Activated CD8-positive, alpha-beta memory T cell treated with anti-CD3 and anti-CD28 coated beads for 24 hours (primary cell): ENCODE data around the gene PHKG1.
"Not testable (repeated sequence)": the region's sequence is repeated elsewhere in the genome, so short reads cannot be mapped to it uniquely, and the experiment has no call there.

Experiments used
- DNase-seq: peaks from one replicate; pipeline ENCODE4 v3.0.0-alpha.2; 2020

The PHKG1 gene

GRCh38 chr7:56092789-56093531 lies at the start of gene PHKG1:
TSS of gene PHKG1 (minus strand) at chr7:56092952. CDS start at chr7:56088941, 4,011 bp downstream.
- no peak for DNase-seq

DNA sequence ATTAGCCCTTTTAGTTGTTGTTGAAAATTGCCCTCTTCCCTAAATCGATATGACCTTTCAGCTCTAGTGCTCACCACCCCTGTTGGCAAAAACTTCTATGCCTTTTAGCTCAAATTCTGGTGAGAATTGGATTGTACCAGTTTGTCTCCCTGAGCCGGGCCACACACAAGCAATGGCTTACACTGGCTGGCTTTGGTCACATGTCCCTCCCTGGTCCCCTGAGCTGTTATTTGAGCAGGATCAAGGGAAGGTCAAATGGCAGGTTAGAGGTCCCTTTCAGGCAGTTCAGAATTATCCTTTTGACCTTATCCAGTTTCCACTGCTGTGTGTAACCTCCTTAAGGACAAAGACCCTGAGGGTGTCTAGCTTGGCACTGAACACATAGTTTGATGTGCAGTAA lies 38.3 kb upstream of the PHKG1 start:
- not testable (repeated sequence) for DNase-seq

- no peak for DNase-seq
Measured at GRCh38 chr7:56127241-56127975, 34.7 kb upstream of the PHKG1 start.

- no peak for DNase-seq
Measured at GRCh38 chr7:56125831-56126230, 33.1 kb upstream of the PHKG1 start.

- no peak for DNase-seq
Measured at GRCh38 chr7:56124981-56125380, 32.2 kb upstream of the PHKG1 start.

DNA sequence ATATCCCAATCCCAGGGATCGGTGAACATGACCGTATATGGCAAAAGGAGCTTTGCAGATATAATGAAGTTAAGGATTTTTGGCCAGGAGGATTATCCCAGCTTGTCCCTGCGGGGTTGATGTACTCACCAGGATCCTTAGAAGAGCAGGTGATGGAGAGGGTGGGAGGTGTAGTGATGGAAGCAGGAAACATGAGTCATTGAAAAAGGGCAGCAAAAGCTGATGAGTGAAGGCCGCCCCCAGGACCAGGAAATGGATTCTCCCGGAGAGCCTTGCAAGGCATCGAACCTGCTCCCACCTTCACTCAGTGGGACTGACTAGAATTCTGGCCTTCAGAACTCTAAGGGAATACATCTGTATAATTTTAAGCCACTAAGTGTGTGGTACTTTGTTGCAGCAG lies 28.7 kb upstream of the PHKG1 start:
- no peak for DNase-seq

- no peak for DNase-seq
Measured at GRCh38 chr7:56115852-56116538, 23.2 kb upstream of the PHKG1 start, which contains the start of gene NUPR2. TSS of gene NUPR2 (minus strand) at chr7:56116417. CDS start at chr7:56116314, 103 bp downstream.

GRCh38 chr7:56112244-56112643 lies 19.5 kb upstream of the PHKG1 start:
- not testable (repeated sequence) for DNase-seq

- no peak for DNase-seq
Measured at GRCh38 chr7:56110611-56111010, 17.9 kb upstream of the PHKG1 start.

DNA sequence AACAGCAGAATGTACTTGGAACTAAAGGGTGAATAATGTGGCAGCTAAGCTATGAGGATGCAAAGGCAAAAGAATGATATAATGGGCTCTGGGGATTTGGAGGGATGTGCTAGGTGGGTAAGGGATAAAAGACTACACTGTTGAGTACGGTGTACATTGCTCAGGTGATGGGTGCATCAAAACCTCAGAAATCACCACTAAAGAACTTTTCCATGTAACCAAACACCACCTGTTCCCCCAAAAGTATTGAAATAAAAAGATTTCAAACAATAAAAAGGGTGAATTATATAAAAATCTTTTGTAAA lies 15.2 kb upstream of the PHKG1 start:
- no peak for DNase-seq

DNA sequence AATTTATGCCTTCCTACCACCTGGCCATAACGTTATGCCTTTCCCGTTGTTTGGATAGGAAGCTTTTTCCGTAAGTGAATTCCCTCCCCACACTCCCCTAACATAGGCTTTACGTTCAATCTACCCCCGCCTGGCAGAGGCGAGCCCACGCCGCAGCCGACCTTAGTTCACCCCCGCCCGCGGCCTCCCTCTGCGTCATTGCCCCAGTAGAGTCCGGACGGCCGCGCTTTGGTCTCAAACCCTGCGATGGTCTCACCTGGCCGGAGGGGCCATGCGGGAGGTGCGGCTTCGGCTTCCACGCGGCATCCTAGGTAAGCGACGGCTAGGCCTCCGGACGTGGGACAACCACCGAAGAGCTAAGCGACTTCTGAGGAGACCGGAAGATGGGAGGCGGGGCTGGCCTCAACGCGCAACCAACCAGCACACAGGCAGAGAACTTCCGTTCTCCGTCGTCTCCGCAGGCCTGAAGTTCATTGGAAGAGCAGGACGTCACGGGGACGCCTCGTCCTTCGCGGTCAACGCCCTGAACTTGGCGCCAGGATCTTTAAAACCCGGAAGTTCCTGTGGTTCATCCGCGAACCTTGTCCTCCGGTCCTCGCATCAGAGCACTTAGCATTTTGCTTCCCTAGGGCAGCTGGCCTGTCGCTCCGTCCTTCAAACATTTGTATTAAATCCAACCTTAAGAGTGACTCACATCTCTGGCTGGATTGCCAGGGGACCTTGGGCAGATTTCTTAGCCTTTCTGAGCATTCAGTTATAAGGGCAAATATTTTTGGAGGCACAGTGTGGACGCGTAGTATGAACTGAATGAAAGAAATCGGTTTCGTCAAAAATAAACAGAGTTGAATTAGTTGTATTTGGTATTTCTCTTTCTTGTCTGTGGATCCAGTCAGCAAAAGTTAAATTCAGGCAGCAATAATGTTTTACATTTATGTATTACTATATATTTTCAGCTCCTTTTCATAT lies 13.6 kb upstream of the PHKG1 start, which contains the start of gene CHCHD2:
TSS of gene CHCHD2 (minus strand) at position 369 of the 966 bp plus-strand sequence. CDS start at position 306, 63 bp downstream.
- DNase-seq: peak; percentile 90

GRCh38 chr7:56105508-56105907 lies 12.8 kb upstream of the PHKG1 start:
- no peak for DNase-seq

GRCh38 chr7:56104138-56104537 lies 11.4 kb upstream of the PHKG1 start:
- not testable (repeated sequence) for DNase-seq

DNA sequence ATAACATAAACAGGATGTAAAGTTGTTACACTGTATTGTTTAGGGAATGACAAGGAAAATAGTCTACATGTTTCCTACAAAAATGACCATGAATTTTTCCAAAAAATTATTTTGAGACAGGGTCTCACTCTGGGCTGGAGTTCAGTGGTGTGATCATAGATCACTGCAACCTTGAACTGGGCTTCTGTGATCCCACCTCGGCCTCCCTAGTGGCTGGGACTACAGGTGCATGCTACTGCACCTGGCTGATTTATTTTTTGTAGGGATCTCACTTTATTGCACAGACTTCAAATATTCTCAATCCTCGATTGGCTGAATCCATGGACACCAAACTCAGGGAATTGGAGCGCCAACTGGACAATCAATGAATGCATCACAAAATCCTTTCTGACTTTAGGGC lies 6.9 kb upstream of the PHKG1 start:
- DNase-seq: no peak

- DNase-seq: not testable (repeated sequence)
Measured at GRCh38 chr7:56098187-56099008, 5.6 kb upstream of the PHKG1 start.

- DNase-seq: no peak
Measured at GRCh38 chr7:56097700-56098099, 4.9 kb upstream of the PHKG1 start.

DNA sequence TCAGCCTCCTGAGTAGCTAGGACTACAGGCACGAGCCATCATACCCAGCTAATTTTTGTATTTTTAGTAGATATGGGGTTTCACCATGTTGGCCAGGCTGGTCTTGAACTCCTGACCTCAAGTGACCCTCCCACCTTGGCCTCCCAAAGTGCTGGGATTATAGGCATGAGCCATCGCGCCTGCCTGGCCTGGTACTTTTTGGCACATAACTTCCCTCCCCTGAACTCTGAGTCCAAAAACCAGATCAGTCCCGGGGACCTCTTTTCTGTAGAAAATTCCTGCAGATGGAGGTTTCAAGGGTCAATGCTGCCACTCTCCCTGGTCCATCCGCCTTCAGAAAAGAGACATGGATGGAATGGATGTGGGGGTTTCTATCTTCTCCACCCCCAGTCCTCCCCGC lies 364 bp downstream of the PHKG1 start:
- not testable (repeated sequence) for DNase-seq

DNA sequence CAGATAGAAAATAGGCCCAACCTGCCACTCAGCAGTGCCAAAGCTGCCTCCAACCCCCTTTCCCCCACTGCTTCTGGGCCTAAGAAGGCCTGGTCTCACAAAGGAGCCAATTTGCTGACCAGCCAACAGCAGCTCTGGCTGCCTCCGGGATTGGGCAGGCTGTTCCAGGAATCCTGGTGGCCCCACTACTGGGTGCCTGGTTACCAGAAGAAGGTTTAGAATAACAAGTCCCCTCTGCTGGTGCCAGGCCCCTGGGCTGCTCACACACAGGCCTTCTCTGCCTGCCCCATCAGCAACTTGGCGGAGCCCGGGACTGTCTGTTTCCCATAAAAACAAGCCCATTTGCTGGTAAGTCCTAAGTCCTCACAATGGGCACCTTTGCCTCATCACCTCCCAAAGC lies 1.2 kb downstream of the PHKG1 start:
- no peak for DNase-seq

GRCh38 chr7:56087445-56087844 lies 5.3 kb downstream of the PHKG1 start:
- no peak for DNase-seq

DNA sequence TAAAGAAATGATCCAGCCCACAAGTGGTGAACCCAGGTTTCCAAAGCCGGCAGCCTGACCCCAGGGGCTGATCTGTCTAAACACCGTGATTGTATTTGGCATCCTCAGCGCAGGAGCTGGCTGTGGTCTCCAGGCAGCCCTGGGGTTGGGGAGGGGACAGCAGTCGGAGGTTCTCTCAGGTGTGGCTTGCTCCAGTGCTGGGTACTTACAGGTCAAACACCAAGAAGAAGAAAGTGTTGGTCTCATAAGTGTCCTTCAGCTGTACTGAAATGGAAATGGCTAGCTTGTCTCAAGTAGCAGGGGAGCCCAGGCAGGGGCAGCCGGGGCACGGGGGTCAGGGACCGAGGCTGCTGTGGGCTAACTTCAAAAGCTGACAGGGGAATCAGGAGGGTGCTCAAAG lies 6.0 kb downstream of the PHKG1 start:
- no peak for DNase-seq

GRCh38 chr7:56083150-56083785 lies 9.5 kb downstream of the PHKG1 start:
- DNase-seq: no peak
